GM19099 (cell line): ENCODE measurements around the gene NVL.

ENCODE experiments used
- POLR2A ChIP-seq: IDR thresholded peaks from 3 replicates; pipeline ENCODE4 v1.6.1; 2011; ENCODE audit warnings: low read depth; ENCODE audit not compliant: insufficient read length; ENCODE audit errors: extremely low read depth

NVL gene

GRCh38 chr1:224226849-224227502, 103.0 kb downstream of the NVL start:
- no peak for TF ChIP-seq POLR2A

- no peak for TF ChIP-seq POLR2A
These were observed 105.9 kb downstream of the NVL start for GRCh38 chr1:224223819-224224714.

DNA sequence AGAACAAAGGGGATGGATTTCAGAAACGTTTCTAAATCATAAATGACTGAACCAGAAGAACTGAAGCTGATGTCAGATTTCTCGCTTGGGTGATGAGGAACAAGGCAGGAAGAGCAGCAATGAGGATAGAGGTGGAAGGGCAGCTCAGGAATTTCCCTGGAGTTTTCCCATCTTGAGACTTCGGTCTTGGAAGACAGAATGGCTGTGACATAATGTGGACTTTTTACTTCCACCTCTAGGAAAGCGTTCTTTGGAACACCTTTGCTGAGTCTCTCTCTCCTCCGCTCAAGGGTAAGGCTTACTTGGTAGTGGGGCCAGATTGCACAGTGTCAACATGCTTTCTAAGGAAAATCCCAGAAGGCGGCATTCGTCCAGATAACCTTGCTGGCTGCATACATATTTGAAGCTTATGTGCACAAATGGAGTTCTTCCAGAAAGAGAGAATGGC, 110.3 kb downstream of the NVL start:
- TF ChIP-seq POLR2A: no peak

- TF ChIP-seq POLR2A: no peak
These were observed 110.9 kb downstream of the NVL start for GRCh38 chr1:224219011-224219611.

DNA sequence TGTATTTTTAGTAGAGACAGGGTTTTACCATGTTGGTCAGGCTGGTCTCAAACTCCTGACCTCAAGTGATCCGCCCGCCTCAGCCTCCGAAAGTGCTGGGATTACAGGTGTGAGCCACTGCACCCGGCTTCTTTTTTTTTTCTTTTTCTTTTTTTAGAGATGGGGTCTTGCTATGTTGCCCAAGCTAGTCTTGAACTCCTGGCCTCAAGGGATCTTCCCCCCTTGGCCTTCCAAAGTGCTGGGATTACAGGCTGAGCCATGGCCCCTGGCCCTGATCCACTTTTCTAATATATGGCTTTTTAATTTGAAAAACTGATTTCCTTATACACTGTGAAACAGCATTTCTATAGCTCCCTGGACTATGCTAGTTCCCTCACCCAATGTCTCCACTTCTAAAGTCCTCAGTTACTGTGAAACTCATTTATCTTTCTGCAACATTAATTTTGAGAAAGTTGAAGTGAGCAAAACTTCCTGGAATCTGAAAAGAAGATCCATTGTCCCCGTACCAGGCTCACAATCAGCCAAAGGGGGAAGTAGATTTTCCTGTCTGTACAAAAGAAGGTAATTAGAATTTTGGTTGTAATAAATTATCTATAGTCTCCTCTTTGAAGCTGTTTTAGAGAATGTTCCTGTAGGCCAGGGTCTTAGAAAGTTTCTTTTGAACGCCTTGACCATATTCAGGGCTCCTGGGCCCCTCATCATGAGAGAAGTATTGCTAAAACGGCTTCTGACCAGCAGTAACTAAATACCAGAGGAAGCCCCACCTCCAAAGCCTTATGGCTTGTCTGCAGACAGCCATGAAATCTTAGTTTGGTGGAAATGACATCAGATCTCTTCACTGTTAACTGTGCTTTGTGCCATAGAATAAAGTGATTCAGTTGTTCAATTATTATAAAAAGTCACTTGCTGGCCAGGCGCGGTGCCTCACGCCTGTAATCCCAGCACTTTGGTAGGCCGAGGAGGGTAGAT, 112.0 kb downstream of the NVL start:
- no peak for TF ChIP-seq POLR2A

GRCh38 chr1:224216382-224216781, 113.6 kb downstream of the NVL start:
- TF ChIP-seq POLR2A: no peak

DNA sequence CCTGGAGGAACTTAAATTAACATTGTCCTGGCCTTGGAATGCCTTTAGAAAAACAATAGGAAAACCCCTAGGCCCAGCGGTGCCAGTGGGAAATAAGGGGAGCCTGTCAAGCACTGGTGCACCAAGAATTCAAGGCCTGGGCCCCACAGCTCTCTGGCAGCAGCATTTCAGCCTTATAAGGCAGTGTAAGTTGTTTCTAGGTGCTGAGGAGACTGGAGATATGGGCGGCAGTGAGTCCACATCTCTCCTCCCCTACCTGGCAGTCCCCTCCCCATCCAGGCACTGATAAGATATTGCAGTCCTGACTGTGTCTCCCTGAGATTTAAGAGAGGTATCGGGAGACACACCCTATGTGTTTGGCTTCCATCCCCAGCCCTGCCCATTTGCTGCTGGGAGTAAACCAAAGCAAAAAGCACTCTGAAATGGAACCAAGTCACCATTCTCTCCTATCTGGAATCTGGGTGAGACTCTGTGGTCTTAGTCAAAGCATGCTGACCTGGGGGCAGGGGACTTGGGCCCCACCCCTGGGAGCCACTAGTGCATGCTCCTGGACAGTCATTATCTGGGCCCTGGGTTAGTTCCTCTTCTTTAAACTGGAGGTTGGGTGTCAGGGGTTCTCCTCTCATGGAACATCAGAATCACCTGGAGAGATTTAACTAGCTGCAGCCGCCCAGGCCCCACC, 116.4 kb downstream of the NVL start:
- no peak for TF ChIP-seq POLR2A

- TF ChIP-seq POLR2A: no peak
These were observed 117.3 kb downstream of the NVL start for GRCh38 chr1:224212618-224213061.

DNA sequence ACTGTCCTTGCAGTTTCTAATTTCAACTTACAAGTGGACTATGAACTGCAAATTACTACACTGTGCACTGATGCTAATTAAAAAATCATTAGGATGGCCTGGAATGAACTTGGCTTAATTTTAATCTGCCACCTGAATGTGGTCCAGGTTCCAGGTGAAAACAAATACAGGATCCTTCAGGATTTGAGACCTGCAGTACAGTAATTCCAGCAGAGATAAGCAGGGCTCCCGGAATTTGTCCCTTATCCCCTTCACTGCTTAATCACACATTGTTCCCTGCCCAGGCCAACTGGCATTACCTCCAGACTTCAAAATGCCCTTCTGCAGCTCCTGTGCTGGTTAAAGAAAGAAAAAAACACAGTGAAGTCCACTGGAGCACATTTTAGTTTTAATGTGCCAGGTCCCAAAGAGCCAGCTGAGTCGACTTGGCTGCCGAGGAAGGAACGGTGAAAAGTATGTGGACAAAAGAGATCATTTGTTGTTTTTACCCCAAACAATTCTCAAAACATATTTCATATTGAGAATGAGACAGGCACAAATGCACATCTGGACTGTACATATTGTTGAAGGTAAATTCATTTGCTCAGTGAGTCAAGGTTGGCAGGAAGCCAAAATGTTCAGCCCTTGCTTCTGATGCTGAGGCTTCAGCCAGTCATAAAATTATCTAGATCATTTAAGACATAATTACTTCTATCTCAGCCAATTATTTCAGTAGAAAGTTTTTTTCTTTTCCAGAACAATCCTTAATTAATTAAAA, 118.6 kb downstream of the NVL start:
- no peak for TF ChIP-seq POLR2A

GRCh38 chr1:224205438-224205840, 124.5 kb downstream of the NVL start:
- TF ChIP-seq POLR2A: no peak

DNA sequence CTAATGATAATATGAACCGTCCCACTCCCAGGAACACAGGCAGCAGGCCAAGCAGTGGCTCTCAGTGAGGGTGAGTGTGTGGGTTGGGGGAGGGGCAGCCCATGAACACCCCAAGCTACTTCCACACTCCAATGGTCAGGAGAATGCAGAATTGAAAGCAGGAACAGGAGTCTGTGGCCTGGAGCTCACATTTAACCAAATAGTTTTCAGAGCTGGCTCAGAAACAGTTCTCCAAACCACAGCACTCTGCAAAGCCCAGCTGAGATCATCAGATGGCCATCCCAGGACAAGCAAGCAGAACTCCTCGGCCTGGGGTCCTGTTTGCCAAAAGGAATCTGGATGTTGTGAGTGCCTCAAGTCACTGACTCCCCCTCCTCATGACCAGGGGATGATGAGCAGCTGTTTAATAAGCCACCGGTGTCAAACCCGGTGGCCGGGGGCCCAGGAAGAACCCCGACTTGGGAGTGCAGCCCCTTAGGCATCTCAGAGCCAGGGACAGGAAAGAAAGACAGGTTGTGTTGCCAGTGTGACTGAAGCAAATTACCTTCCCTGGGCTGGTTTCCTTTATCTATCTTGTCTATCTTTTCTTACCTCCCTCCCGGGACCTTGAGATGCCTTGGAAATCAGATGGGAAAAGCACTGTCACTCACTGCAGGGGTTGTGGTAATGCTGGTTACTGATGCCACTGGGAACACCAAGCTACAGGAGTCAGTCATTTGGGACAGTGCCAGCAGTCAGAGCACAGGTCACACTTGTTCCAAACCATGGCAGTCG, 126.5 kb downstream of the NVL start:
- no peak for TF ChIP-seq POLR2A

GRCh38 chr1:224201853-224202252, 128.1 kb downstream of the NVL start:
- no peak for TF ChIP-seq POLR2A
